Jurkat, Clone E6-1 (cell line): ENCODE results near the gene SFMBT2.

Source experiments
- DNase-seq: peaks from one replicate; pipeline ENCODE4 v3.0.0-alpha.2; 2011; ENCODE audit warnings: low read depth, low spot score
- H3K4me3 ChIP-seq: 2 replicates; pipeline ENCODE4 v1.5.1; 2011; ENCODE audit warnings: mild to moderate bottlenecking, low read length, control low read depth, moderate library complexity

The SFMBT2 gene

DNA sequence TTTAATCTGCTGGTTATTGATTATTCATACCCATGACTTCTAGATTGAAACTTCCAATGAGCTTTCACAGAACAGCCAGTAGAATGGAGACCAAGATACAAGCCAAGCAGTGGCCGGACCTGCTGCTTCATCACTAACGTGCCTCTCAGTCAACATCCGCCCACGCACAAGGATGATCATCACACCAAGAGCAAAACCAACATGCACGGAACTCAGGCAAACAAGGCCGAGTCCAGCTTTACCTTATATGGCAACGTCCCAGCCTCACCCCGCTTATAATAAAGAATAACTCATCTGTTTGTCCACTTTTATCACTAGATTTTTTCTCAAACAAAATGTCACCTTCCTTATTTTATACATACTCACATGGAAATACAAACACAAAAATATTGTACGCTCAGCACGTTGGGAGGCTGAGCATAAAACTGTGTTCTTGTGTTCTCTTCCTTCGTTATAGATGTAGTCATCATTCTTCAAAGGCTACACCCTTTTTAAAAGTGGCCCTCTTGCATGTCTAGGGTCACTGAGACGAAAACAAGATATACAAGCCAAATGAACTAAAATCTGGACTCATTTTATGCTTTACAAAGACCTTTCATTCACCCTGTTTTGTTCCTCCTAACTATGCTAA is 122.7 kb downstream of the SFMBT2 start:
- H3K4me3 ChIP-seq, result no peak overlapping the region
- no peak for DNase-seq

DNA sequence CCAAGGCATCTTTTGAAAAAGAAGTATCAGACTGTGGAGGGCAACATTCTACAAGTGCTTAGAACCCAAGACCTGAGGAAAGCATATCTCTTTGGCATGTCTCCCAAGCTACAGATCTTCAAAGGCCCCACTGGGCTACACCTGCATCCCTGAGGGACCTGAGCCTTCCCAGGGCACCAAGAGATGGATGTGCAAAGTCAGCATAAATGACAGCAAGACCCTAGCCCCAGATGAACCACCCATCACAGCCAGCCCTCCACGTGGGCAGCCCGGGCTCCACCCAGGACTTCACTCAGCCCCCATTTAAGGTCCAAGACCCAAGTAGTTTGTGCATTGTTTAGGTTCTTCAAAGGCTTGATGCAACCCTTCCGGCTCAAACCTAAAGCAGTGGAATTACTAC is 123.5 kb downstream of the SFMBT2 start:
- no peak for DNase-seq
- H3K4me3 ChIP-seq, result no peak overlapping the region

DNA sequence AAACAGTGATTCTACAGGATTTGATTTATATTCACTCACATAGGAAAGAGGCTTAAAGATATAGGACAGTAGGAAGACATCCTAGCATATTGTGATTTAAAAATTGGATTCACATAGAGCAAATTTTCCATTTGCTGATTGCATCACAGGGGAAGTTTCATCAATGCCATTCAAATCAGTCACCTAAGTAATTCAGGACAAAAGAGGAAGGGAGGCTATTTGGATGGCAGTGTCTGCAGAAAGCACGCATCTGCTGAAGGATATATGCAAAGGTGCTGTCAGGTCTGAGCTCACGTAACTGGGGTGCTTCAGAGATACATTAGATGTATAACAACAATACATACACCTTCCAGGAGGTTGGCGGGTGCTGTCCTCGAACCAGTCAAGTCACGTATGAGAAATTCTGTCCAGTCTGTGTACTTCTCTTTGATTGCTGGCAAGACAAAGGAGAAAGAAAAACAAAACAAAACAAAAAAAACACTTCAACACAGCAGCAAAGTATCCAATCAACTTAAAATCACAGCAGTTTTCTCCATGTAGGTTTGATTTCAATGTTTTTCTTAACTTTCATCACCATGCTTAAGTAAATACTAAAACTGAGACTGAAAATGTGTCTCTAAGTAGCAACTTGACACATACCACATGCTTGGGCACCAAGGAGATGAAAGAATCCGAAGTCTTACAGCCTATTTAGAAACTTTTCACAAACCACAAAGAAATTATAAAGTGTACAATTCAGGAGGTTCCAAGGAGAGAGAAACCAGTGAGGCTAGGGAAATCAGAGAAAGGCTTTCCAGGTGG is 125.1 kb downstream of the SFMBT2 start:
- no peak for DNase-seq
- H3K4me3 ChIP-seq, result no peak overlapping the region

DNA sequence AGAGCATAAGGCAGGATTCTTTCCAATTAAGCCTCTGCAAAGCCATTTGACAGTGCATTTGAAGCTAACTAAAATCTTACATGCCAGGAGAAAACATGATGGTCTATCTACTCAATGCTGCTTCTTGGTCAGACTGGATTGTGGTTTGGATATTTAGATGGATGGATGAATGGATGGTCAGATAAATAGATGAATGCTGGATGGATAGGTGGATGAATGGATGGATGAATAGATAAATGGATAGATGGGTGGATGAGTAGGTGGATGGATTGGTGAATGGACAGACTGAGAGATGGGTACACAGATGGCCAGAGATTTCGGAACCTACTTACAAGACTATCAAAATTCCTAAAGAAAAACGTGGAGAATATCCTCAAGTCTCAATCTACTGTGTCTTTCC is 127.6 kb downstream of the SFMBT2 start:
- DNase-seq, result no peak
- no peak overlapping the region for H3K4me3 ChIP-seq

DNA sequence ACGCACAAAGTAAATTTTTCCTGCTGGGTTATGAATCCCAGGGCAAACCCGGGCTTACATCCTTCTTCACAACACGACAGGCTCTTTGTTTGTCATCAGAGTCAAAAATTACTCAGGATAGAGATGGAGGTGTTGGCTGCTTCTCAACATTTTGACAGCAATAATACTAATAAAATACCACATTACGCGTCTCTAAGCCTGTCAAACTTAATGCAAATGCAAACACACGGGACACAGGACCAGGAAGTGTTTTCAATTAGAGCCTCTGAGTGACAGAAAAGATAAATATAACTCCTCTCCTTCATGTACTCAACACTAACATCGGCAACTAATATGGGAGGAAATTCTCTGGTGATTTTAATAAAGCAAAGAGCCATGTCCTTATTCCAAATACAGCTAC is 128.4 kb downstream of the SFMBT2 start:
- no peak overlapping the region for H3K4me3 ChIP-seq
- no peak for DNase-seq

DNA sequence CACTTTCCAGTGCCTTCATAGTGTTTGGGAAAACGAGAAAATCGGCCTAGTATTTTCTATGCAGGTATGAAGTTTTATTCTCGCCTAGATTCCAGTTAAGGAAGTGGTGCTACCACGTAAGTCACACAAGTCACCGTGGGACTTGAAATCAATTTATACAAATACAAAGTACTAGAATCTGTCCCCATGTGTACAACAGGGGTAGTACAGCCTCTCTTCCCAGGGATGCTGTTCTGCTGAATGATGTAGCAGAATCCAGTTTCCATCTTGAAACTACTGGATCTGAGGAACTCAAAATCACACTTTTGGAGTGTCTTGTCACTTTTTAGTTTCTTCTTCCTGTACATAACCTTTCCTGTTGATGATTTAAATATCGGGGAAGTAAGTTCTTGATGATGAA is 129.4 kb downstream of the SFMBT2 start:
- H3K4me3 ChIP-seq, result no peak overlapping the region
- DNase-seq, result no peak

DNA sequence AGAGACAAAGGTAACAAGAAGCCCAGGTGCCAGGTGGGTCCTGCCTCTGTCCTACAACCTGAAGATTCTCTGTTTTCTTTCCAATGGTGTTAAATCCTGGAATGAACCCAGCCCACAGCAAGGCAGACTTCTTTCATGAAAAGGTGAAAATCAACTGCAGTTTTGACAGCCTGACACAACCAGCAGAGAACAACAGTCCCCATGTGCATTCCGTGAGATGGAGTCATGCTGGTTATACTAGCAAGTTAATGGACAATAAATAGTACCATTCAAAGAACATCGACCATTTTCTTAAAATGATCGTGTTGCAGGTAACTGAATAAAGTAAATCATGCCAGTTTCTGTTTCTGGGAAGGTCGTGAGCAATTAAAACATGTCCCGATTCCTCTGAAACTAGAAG is 131.5 kb downstream of the SFMBT2 start:
- DNase-seq, result no peak
- H3K4me3 ChIP-seq, result no peak overlapping the region

DNA sequence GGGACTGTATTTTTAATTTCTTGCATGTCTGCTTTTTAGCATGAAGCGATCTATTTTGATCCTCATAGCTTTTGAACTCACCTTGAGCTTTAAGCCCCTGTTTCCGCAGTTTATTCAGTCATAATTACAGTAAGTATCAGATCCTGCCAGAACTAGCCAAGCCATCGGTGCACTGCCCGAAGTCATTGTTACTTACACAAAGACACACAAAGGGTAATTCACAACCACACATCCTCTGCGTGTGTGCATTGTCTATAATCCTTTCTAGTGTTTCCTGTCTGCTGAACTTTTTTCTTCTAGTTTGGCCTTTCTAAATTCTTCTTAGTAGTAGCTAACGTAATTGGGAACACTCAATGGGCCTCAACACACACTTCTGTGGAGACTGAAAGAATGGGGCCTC is 133.0 kb downstream of the SFMBT2 start:
- H3K4me3 ChIP-seq, result no peak overlapping the region
- DNase-seq, result no peak

DNA sequence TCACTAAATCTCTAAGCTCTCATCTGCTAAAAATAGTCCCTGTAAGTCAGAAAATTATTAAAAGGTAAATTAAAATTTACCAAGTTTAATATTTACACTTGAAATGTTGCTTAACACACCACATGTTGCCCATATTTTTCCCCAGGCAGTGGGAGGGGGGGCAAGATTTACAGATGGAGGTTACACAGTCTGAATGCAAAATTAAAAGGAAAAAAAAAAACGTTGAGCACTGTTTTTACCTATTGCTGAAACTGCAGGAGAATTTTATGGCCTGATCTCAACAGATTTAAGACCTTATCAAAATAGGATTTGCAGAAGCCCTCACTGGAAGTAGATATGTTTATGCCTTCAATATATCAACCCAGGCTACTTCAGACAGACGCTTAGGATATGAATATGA is 133.4 kb downstream of the SFMBT2 start:
- no peak for DNase-seq
- no peak overlapping the region for H3K4me3 ChIP-seq

DNA sequence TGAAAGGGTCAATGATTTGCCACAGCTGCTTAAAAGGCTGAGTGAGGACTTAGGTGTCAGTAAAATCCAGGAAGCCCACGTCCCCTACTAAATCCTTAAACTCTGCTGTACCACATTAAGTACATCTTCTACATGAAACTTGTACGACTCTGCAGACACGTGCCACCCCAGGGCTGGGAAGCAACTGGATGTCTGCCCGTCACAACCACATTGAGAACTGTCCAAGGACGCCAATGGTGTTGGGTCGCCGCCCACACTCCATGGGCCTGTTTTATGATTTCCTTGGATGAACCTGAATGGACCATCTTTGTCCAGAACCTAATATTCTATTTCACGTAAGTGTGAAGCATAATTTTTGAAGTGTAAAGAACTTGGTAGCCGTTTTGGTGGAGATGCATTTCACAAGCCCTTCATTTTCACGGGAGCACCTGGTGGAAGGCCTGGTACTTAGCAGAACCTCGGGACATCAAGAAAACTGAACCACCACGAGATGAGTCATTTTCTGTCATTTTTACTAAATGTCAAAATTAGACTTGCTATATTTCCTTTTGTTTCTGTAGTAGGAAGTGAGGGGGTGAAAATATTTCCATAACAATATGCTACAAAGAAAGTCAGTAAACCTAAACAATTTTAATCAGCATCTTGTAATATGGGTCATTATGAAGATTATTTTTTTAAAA is 134.9 kb downstream of the SFMBT2 start:
- no peak overlapping the region for H3K4me3 ChIP-seq
- DNase-seq, result no peak

DNA sequence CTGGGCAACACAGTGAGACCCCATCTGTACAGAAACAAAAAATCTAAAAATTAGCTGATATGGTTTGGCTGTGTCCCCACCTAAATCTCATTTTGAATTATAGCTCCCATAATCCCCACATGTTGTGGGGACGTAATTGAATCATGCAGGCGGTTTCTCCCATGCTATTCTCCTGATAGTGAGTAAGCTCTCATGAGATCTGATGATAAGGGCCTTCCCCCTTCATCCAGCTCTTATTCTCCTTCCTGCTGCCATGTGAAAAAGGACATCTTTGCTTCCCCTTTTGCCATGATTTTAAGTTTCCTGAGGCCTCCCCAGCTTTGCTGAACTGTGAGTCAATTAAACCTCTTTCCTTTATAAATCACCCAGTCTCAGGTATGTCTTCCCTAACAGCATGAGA is 136.5 kb downstream of the SFMBT2 start:
- DNase-seq, result no peak
- H3K4me3 ChIP-seq, result no peak overlapping the region

DNA sequence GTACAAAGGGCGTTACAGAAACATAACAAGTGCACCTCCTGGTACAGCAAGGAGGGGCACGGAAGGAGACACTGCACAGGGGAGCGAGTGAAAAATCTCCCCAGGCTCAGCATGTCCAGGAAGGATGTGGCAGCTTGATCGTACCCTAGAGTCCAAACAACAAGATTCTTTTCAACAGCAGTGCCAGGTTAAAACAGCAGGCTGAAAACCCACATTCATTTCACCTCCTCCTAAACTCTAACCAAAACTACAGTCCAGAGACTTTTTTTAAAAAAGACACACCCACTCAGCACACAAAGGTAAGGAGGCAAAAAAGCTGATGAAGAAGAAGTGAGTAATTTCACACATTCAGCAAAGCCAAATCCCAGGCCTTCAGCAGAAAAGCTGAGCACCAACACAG is 138.8 kb downstream of the SFMBT2 start:
- no peak overlapping the region for H3K4me3 ChIP-seq
- DNase-seq, result no peak

DNA sequence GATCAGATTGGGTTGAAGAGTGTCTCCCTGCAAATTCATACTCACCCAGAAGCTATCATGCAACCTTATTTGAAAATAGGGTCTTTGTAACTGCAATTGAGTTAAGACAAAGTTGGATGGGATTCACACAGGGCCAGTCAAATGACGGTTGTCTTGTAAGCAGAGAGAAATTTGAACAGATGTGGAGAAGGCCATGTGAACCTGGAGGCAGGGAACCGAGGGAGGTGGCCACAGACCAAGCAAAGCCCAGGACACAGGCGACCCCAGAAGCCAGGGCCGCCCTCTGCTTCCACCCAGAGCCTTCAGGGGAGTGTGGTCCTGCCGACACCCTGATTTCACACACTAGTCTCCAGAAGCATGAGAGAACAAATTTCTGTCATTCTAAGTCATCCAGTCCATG is 140.8 kb downstream of the SFMBT2 start:
- H3K4me3 ChIP-seq, result no peak overlapping the region
- no peak for DNase-seq

DNA sequence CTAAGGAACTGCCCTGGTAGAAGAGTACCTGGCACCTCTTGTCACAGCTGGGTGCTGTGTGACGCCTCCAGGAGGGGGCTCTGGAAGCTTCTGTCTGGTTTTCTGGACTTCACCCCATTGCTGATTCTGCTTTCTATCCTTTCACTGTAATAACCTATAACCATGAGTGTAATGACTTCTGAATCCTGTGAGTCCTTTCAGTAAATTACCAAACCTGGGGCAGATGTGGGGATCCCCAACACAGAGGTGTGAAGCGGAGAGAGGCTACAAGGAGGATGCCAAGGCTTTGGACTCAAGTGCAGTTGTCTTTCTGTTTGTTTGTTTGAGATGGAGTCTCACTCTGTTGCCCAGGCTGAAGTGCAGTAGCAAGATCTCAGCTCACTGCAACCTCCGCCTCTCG is 143.7 kb downstream of the SFMBT2 start:
- no peak overlapping the region for H3K4me3 ChIP-seq
- DNase-seq, result no peak

DNA sequence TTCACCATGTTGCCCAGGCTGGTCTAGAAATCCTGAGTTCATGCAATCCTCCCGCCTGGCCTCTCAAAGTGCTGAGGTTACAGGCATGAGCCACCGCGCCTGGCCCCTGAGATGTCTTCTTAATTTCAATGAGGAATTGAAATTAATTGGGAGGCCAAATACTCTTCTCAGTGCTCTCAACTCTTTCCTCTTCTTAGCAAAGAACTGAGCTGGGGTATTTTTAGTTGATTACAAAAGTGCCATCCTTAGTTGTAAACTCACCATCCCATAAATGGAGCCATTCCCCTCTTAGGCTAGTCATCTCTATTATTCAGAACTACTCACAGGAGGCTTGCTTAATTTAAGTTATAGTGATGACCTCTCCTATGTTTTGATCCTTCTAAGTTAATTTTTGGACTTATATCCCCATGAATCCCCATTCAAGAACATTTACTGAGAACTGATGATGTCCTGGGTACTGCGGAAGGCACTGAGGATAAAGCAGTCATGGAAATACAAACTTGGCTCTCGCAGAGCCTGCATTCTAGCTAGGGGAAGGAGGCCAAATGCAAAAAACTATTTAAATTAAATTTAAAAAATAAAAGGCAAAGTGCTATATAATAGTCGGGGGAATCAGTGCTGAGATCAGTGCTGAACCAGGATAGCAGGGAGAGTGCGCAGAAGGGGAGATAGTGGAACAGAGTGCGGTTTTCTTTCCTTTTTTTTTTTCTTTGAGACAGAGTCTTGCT is 145.3 kb downstream of the SFMBT2 start:
- H3K4me3 ChIP-seq, result no peak overlapping the region
- DNase-seq, result no peak

DNA sequence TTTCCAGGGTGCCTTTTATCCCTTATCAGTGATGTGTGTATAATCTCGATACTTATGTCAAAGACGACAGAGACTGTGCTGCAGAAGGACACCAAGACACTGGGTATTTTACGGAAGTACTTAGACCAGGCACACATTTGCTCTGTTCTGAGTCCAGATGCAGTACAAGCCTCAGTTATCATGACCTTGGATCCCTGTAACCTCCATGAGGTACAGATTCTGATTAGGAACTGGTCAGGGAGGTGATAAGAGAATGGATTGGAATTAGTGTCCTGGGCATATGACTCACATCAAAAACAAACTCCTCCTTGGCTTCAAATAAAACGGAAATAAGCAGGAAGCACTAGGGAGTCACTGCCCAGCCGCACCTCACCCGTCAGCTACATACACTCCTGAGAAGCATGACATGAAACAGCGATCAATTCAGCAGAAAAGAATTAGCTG is 146.5 kb downstream of the SFMBT2 start:
- no peak for DNase-seq
- no peak overlapping the region for H3K4me3 ChIP-seq

DNA sequence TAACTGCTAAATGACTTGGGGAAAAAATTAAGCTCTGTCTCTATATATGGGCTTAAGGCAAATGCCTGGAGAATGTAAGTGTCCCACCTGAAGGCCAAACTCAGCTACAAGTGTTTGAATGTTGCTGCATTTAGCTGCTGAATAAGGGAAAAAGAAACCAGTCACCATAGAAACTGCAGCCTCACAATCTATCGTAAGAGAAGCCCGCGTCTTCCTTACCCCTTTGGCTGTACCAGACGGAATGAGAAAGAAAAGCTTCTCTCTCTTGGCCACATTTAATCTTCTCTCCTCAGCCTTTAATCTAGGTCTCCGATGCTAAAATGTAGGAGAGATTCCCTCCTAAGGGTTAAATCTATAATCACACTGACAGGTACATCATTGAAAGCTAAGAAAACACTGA is 147.2 kb downstream of the SFMBT2 start:
- DNase-seq, result no peak

DNA sequence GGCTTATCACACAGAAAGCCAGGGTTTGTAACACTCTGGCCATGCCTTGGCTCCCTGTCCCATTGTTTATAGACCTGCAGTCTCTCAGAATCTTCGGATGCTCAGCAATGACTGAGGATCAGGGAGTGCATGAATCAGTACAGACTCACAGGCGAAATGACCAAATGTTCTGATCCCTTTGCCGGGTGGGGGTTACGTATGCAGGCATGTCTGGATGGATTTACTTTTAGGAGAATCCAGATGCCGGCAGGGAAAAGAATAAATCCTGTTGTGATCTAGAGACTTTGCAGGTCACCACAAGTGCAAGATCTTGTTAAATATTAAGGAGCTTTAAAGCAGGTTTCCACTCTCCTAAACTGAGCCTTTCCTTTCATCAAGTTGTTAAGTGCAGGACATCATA is 149.5 kb downstream of the SFMBT2 start:
- H3K4me3 ChIP-seq, result no peak overlapping the region
- no peak for DNase-seq

More for the DNA sequence above, 147.2 kb downstream of the SFMBT2 start:
- no peak overlapping the region for H3K4me3 ChIP-seq

DNA sequence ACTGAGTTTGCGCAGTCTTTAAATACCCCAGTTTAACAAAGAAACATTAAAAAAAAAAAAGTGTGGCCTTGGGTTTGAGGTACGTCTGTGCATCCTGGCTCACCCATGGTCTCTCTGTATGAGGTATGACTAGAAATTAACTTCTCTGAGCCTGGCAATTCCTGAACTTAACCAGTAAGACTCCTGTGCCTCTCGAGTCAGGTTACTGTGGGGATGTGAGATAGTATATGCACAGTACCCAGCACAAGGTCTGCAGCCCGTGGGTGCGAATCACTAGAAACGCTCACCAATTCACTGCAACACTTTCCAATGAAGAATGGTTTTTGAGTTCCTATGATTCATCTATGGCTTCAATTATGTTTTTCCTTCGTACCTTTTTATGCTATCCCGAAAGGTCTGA is 149.9 kb downstream of the SFMBT2 start:
- no peak for DNase-seq

DNA sequence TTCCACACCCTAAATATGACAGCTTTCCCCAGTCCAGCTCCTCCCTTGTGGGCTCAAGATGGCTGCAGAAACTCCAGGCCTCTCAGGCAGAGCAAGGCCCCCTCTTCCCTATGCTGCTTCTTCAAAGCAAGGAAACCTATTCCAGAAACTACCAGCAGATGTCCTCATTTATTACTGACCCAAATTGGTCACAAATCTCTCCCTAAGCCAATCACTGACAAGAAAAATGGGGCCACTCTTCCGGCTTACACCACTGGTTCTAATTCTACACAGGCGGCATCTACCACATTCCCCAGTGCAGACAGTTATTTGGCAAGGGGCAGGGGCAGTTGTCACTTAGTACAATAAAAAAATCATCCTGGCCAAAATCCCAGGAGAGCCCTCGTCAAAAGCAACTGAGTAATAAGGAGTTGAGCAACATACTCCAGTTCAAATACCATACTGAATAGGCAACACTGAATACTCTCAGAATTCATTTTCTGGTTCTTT is 150.4 kb downstream of the SFMBT2 start:
- no peak overlapping the region for H3K4me3 ChIP-seq
- DNase-seq, result peak; percentile 61

More for the DNA sequence above, 149.9 kb downstream of the SFMBT2 start:
- H3K4me3 ChIP-seq, result no peak overlapping the region
